HG02642 (cell line): ENCODE data around the gene ESRP2.

Experiments
- ATAC-seq: cut with Tn5 transposase; IDR thresholded peaks from one replicate; pipeline ENCODE4 v1.9.1; 2021; ENCODE audit warnings: mild to moderate bottlenecking; ENCODE audit not compliant: unreplicated experiment, poor library complexity

ESRP2 gene

DNA sequence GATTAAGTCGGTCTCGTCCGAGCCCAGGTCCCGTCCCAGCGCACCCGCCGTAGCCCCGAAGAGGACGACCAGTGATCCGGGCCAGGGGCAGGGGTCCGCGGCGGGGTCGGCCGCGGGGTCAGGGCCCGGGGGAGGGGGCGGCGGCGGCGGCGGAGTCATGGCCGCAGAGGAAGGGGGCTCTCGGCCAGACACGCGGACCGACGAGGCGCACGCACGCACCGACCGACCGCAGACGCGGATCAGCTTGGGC lies at the start of gene ESRP2:
ESRP2 (minus strand) TSS at position 241 of the 250 bp plus-strand sequence; CDS start at position 159, 82 bp downstream.
- no peak for ATAC-seq

DNA sequence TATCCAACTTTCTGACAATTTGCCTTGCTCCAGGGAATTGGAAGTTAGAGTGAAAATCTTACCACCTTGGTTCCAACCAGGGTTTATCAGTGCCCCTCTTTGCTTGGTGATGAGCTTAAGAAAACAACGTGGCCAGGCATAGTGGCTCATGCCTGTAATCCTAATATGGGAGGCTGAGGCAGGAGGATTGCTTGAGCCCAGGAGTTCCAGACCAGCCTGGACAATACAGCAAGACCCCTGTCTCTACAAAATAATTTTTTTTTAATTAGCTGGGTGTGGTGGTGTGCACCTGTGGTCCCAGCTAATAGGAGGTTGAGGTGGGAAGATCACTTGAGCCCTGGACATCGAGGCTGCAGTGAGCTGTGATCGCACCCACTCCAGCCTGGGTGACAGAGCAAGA lies 49.8 kb upstream of the ESRP2 start:
- no peak for ATAC-seq

DNA sequence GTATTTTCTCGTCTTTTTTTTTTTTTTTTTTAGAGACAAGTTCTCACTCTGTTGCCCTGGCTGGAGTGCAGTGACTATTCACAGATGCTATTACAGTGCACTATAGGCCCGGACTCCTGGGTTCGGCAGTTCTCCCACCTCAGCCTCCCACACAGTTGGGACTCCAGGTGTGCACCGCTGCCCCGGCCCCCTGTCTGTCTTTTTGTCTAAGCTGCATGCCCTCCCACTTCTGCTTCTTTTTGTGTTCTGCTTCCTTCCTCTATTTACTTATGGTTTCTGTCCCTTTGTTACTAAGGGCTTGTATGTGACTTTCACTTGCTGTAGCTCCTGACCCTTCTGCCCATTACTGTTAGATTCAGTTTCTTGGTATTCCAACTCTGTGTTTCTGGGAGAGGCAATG lies 48.9 kb upstream of the ESRP2 start:
- ATAC-seq = peak; percentile 49

DNA sequence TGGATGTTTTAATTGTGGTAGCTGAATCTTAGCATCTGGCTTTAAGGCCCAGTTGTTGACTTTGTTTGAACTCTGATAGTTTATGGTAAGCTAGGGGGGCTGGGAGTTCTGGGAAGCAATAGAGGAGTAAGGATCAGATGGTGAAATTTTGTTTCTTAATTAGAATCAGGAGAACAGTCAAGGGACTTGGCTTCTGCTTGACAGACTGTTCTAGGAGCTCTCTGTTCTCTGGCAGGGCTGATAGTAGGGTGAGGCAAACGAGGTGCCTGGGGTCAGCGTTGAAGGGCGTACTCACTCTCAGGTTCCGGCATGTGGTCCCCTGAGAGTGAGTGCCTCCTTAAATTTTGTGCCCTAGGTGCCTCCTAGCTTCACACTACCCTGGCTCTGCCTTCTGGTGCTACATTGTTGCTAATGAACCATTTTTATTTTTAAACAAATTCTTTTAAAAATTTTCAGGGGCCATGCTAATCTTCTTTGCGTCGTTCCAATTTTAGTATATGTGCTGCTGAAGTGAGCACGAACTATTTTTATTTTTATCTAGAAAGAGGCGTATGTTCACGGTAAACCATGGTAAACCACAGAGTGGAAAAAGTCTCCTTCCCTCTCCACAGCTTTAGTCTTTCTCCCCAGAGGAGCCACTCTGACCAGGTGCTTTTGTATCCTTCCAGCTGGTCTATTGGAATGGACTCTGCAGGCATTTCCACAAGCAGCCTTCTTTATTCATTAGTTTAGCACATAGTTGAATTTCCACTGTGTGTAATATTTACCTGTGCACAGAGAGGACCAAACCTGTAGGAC lies 48.1 kb upstream of the ESRP2 start:
- ATAC-seq = peak; percentile 45

DNA sequence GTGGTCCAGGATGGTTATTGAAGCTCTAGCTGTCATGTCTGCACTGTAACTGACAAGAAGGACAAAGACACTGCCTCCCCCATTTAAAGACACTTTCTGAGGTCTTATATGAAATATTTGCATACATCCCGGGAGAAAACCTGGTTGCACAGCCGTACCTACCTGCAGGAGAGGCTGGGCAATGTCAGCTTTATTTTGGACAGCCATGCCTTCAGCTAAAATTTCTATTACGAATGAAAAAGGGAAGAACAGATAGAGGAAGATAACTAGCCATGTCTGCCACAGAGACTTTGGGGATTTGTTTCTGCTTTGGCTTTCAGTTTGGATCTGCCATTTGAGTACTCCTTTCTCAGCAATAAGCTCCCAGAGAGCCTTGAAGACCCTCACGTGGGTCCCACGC lies 47.4 kb upstream of the ESRP2 start:
- ATAC-seq = no peak

DNA sequence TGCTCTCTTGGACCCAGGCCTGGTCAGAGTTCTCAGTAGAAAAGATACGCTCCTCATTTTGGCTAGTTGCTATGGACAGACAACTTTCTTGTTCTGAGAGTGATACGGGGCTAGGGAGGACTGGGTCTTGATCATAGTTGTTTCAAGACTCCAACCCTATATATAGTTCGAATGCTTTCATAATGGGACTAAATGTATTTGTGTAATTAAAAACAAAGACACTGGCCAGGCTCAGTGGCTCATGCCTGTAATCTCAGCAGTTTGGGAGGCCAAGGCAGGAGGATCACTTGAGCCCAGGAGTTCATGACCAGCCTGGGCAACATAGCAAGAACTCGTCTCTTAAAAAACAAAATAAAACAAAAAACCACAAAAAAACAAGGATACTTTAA lies 46.1 kb upstream of the ESRP2 start:
- no peak for ATAC-seq

DNA sequence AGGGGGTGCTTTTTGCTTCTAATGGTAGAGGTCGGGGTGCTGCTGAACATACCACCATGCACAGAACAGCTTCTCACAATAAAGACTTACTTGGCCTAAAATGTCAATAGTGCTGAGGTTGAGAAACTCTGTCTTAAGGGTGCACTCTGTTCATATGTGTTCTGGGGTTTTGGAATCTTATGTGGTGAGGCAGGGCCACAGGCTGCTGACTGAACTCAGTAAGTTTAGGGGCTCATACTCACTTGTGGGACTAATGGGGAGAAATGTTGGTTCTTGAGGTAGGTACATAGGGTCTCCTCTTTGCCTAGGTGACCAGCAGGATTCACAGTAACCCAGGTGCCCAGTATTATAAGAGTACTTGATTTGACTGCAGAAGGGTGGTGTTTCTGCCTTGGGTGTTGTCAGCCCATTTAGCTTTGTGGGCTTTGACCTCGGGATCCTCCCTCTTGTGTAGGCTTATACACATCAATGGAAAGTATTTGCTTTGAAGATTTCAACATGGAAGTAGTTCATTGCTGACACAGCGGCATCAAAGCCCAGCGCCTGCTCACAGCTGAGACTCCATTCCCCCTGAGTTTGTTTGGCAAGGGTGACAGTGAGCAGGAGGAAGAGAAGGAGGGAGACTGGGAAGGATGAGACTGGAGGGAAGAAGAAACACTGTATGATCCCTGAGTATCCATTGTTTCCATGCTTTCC lies 45.6 kb upstream of the ESRP2 start:
- ATAC-seq = no peak

DNA sequence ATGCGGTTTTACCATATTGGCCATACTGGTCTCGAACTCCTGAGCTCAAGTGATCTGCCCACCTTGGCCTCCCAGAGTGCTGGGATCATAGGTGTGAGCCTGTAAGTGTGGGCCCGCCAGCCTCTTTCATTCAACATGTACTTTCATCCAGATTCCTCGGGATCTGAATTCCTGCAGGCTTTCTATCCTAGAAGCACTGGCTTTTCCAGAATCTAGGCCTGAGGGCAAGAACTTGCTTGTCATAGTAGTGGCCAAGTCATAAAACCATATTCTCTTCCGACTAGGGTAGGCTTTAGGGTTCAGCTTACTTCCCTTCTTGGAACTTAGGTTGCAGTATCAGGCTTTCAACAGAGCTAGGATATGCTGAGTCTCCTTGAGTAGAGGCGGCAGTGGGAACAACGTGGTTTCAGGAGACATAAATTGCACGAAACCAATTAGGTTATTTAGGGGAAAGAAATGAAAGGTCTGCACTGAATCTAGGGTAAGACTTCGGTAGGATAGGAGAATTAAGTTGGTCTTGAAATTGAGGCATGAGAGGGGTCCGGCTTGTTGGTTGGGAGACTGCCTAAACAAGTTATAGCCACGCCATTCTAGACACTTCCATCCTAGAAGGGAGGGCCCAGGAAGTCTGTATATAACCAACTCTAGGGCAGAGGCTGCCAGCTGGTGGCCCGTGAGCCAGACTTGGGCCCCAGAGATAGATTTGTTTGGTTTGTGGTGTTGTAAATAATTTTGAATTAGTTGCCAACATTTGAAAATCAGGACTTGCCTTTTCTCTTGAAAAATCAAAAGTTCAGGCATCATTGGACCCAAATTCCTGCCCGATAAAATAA lies 44.0 kb upstream of the ESRP2 start:
- no peak for ATAC-seq

DNA sequence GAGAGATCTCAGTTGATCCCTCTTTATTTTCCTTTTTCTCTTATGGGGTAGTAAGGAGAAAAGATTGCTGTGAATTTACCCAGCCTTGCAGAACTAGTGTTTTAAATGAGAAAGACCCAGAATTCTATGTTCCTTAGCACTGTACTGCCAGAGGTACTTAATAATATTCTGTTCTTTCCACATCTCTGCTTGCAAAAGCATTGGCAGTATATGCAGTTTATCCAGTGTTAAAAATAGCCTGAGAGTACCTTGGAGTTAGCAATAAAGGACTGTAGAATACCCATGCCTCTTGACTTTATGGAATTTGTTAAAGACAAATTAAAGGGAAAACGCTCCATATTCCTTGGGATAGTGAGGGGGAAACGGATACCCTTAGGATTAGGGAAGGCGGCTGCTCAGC lies 40.3 kb upstream of the ESRP2 start:
- ATAC-seq = no peak

DNA sequence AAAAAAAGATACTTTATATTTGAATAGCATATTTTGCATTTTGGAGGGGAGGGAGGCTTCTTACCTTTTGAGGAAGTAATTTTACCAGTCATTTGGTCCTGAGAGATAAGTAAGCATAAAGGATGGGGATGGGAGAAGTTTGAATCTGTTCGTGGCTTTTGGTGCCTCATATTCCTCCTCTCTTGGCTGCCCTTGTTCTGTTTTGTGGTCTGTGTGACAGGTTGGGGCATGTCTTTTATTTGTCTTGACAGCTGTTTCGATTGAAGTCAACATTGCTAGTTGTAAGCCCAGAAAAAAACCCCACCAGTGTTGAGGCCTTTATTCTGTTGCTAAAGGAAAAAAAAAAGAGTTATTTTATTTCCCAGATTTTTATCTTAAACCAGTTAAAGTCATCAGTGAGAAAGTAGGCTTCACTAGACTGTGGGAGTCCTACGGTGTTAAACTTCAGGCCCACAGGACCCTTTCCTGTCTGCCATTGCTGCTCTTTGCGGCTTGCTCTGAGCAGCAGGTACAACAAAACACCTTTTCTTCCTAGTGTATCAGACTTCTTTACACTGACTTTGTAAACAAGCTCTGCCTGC lies 39.8 kb upstream of the ESRP2 start:
- peak; percentile 59 for ATAC-seq

DNA sequence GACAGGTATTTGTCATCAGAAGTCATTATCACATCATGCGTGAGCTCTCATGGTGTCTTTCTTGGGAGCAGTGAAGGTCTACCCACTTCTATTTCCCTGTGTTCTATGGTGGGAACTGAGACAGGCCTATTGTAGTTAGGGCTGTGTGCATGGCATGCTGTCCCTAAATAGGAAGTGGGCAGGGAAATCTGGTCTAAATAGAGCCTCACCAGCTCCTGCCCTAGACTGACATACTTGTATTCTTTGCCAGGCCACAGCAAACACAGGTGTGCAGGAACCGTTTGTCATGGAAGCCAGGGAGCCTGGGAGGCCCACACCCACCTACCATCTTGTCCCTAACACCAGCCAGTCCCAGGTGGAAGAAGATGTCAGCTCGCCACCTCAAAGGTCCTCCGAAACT lies 38.5 kb upstream of the ESRP2 start:
- ATAC-seq = no peak

DNA sequence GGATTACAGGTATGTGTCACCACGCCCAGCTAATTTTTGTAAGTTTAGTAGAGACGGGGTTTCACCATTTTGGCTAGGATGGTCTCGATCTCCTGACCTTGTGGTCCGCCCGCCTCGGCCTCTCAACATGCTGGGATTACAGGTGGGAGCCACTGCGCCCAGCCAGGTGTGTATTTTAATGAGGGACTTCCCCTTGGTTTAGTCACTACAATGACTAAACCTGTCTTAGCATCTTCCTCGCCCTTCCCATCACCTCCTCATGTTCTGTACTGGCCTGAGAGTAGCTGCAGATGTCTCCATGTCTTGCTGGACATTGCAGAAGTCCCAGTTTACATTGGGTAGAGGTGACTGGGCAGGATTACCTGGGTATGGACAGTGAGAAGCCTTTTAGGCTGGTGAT lies 38.0 kb upstream of the ESRP2 start:
- ATAC-seq = no peak

DNA sequence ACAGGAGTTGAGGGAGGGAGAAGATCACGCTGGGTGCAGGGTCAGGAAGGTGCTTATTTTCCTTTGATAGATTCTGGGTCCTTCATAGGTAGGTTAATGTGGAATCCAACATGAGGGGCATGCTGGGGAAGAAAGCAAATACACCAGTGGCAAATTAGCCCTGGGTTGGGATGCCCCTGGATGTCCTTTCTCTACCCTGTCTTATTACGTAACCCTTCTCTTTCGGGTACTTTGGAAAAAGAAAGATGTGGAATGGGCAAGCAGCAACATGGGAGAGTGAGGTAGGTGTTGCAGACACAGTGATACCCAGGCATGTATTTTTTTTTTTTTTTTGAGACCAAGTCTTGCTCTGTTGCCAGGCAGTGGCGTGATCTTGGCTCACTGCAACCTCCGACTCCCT lies 37.5 kb upstream of the ESRP2 start:
- ATAC-seq = no peak

DNA sequence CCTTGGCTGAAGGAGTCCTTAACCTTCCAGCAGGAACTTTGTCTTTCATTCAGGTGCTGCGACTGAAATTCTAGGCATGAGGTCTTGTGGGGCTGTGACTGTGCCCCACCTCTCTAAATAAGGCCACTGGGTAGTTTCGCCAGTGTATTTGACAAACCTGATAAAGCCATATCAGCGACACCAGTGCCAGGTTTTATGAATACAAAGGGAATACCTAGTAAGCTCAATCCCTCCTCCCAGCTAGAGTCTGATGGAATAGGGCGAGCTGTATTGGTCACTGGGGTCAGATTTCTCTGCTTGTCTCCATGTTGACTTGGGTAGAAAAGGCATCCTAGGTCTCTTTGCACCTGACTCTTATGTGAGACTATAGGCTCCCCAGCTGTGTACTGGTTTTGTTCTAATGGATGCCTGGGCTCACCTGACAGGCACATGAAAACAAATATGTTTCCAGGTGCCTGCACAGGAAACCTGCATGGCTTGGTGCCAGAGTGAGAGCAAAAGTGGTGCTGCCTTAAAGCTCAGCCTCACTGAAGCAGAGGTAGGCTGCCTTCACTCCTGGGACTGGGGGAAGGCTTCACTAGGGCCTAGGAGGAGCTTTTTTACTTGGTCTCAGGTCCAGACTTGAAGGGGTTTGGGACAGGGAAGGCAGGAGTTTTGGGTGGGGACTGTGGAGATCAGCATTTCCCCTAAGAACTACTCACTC lies 36.7 kb upstream of the ESRP2 start:
- no peak for ATAC-seq

DNA sequence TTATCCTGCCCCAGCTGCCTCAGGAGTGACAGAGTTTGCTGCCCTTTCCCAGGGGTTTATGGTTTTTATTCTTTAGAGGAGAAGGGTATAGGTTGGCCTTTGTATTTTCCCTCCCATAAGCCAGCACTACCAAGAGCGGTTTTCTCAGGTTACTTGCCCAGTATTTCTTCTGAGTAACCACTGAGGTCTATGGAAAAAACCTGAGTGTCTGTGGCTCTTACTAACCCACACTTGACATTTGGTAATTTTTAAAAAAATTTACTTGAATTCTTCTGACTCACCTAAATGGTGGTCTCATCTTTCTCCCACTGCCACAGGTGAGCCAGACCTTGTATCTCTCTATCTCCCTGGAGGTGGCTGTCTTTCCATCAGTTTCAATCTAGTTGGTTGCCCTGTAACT lies 34.4 kb upstream of the ESRP2 start:
- no peak for ATAC-seq

DNA sequence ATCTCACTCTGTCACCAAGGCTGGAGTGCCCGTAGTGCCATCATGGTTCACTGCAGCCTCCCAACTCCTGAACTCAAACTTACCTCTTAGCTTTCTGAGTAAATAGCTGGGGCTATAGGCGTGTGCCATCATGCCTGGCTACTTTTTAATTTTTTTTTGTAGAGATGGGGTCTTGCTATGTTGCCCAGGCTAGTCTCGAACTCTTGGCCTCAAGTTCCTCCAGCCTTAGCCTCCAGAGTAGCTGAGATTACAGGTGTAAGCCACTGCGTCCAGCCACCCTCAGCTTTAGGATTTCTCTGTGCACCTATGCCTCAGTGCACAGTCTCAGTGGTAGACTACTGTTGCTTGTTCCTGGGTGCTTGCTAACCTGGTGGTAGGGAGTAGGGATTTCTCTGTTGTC lies 33.9 kb upstream of the ESRP2 start:
- no peak for ATAC-seq

DNA sequence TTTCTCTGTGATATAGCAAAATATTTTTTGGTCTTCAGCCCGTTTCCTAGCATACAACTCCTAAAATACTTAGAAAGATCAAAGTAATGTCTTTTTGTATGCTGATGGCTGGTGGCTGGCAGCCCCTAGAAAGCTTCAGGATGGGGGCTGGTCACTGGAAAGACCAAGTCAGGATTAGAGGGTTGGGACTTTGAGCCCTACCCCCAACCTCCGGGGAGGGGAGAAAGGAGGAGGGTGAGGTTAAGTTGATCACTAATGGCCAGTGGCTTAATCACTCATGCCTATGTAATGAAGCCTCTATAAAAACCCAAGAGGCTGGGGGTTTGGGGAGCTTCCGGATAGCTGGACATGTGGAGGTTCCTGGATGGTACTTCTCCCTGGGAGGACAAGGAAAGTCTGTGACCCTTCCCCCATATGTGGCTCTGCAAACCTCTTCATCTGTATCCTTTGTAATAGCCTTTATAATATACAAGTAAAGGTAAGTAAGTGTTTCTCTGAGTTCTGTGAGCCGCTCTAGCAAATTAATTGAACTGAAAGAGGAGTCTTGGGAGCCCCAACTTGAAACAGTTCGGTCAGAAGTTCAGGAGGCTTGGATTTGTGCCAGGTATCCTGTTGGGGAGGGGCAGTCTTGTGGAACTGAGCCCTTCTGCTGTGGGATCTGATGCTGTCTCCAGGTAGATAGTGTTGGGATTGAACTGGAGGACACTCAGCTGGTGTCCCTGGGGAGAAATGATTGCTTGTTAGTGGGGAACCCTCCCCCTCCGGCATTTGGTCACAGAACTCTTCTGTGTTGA lies 31.9 kb upstream of the ESRP2 start:
- ATAC-seq = no peak

DNA sequence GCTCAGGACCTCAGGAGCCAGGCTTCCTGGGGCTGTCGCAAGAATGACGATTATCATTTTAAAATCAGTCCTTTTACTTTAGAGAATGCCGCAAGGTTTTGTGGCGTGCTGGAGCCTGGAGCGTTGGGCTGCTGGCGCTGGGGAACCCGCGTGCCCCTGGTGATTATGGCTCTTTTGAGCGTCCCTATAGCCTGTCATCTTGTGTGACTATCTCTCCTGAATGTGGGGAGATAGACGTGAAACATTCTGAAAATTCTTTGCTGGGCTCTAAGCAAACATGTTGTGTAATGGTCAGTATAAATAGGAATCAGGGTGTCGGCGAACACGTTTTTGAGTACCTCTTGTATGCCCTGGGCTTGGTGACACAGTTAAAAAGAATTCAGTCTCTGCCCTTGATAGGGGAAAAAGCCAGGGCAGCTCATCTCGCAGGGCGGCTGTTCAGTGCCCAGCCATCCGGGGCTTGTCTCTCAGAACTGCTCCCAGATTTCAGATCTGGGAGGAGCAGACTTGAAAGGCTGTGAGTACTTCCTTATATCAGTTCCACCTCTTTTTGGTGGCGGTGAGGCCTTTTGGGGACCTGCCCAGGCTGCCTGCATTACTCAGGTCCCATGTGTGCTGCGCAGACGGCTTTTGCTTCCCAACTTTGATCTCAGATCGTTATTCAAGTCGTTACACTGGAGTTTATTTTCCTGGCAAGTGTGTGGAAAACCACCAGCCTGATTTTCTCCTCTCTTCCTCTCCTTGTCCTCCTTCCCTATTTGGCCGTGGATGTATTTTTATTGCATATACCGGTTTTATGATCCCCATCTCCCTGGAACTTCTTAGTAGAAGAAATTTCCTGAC lies 29.4 kb upstream of the ESRP2 start:
- peak; percentile 4 for ATAC-seq
